HS-5 (cell line): ENCODE measurements around the gene TSGA10IP.

Experiments
- DNase-seq: peaks from one replicate; pipeline ENCODE4 v3.0.0-alpha.2; 2012; ENCODE audit warnings: low read depth

Gene TSGA10IP

DNA sequence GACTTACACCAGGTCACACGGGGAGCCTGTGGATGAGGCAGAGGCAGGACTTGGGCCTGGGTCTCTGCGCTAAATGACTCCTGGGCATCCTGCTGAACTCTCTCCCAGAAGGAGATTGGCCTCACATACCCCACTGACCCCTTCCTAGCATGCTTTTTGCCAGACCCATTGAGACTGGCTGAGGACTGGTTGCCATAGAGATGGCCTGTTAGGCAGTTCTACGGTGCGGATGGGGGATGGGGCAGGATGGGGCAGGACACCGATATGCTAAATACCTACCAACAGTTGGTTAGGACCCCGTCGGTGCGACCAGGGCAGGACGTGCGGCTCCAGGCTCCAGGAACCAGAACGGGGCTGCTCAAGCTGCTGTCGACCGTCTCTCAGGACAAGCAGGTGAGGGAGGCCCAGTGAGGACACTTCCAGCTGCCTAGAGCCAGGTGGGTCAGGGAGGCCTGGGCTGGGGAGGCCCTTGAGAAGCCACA, at the start of gene TSGA10IP:
Gene TSGA10IP (plus strand): TSS at position 51 of the 482 bp plus-strand sequence. CDS start 196 bp downstream, at position 247.
- no peak for DNase-seq

DNA sequence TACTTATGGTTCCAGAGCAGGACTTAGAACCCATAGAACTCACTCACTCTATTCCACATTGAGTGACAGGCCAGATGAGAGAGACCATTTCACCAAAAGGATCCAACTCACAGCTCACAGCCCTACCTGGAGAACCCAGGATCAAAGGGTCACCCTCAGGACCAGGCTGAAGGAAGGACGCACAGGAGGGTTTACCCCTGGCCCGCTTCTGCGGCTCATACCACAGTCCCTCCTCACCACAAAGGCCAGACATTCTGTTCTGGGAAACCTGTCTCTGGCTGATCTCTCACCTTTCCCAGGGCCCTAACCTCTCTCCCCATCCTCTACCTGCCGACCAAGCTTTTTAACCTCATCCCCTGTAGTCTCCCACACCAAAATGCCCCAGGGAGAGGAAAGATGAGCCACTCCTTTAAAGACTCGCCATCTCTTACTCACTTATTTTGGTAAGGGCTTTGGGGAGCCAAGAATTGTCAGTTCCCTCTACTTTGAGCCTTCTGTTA, 49.7 kb upstream of the TSGA10IP start:
- DNase-seq = no peak

GRCh38 chr11:65896034-65896999, 49.0 kb upstream of the TSGA10IP start:
- DNase-seq = no peak

- DNase-seq = no peak
These were observed 48.2 kb upstream of the TSGA10IP start for GRCh38 chr11:65897020-65897471.

DNA sequence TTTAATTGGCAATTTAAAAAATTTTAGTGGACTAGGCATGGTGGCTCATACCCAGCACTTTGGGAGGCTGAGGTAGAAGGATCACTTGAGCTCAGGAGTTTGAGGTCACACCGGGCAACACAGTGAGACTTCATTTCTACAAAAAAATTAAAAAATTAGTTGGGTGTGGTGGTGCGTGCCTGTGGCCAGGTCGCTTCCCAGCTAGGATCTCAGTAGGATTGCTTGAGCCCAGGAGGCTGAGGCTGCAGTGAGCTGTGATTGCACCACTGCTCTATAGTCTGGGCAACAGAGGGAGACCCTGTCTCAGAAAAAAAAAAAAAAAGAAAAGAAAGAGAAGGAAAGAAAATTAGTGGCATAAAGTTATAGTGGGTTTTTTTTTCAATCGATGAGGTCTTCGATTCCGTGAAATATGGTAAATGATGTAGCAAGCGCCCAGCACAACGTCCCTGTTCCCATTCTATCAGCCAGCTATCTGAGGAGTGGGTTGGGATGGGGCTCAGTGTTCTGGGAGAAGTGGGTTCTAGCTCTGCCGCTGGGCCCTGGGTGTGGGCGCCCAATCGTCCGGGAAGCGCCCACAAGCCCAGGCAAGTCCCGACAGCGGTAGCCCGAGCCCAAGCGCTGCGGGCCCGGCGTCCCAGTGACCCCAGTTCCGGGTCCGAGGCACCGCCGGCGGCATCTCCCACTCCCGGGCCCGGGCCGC, 46.5 kb upstream of the TSGA10IP start:
- DNase-seq = no peak

DNA sequence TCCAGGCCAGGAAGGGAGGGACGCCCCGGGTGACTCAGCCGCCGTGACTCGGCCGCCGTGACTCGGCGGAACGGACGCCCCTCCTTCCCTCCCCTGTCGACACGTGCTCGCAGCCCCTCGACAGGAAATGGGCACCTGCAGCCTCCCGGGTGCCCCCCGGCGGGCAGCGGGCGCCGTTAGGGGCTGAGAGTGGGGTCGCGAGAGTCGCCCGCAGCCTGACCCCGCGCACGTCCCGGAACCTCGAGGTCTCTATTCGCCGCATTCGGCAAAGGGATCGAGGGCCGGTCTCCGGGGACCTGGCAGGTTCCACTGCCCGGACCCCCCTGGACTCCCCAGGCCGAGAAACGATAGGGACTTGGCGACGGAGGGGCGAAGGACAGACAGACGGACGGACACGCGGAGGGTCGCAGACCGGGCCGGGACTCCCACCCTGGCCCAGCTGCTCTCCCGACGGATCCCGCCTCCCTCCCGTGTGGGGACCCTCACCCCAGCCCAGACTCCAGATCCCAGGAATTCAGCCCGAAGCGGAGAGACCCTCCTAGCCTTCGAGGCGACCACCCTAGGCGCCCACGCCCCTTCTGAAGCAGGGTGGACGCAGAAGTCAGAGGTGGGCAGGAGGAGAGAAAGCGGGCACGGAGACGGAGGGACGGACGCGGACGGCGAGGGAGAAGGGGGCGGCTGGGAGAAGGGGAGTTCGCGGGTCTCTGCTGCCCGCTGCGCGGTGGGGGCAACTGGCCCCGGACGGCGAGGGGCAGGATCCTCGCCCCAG, 45.7 kb upstream of the TSGA10IP start:
- no peak for DNase-seq

GRCh38 chr11:65900125-65900898, 45.0 kb upstream of the TSGA10IP start, which contains the start of gene FOSL1:
Gene FOSL1, minus strand, starts transcription at chr11:65900388. Its CDS starts 49 bp downstream, at chr11:65900339.
- peak; percentile 92 for DNase-seq

DNA sequence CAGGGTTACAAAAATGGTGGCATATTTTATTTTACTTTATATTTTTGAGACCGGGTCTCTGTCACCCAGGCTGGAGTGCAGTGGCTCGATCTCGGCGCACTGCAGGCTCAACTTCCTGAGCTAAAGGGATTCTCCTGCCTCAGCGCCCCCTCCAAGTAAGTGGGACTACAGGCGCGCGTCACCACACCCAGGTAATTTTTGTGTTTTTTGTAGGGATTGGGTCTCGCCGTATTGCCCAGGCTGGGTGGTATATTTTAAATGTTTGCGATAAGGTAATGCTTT, 44.4 kb upstream of the TSGA10IP start:
- no peak for DNase-seq

- peak; percentile 90 for DNase-seq
These were observed 42.2 kb upstream of the TSGA10IP start for GRCh38 chr11:65903068-65903481.

GRCh38 chr11:65903715-65904114, 41.6 kb upstream of the TSGA10IP start:
- no peak for DNase-seq

GRCh38 chr11:65906602-65907001, 38.7 kb upstream of the TSGA10IP start:
- DNase-seq = no peak

DNA sequence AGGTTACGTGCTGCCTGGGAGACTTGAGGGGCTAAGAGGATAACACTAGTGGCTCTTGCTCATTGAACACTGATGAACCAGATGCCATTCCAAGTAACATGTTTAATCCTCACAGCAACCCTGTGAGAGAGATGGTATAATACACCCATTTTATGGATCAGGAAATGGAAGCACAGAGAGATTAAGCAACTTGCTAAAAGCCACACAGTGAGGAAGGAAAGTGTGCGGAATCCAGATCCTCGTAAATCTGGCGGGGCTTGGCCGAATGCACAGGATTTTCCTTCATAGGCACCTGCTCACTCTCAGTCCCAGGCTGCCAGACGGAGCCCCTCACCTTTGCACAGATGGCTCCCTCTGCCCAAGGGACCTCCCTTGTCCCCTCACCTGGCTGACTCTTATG, 37.4 kb upstream of the TSGA10IP start:
- no peak for DNase-seq

DNA sequence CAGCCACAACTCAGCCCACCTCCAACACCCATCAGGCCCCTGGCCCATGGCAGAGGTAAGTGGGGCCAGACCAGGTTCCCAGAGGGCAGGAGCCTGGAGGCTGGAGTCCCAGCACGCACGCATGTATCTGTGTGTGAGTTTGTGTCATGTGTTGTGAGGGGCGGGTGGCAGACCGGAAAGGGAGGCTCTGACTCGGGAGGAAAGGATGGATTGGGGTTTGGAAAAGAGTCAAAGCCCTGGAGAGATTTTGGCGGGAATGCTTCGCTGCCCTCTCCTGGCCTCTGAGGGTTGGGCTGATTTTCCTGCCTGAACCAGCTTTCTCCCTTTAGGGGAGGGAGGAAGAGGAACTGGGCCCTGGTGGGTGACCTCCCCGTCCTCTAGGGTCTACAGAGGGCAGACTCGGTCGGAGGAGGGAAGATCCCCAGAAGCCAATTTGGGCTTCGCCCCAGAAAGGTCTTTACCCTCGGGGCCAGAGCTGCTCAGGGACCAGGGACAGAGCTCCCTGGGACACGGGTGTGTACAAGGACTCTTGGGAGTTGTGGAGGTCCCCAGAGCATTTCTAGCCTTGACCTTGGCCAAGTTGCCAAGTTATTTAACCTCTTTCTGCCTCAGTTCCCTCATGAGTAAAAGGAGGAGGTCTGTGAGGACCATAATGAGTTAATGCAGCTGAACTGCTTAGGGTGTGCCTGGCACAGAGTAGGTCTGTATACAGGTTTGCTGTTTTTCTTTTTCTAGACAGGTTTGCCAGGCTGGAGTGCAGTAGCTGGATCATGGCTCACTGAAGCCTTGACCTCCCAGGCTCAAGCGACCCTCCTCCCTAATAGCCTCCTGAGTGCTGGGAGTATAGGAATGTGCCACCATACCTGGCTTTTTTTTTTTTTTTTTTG, 33.4 kb upstream of the TSGA10IP start:
- DNase-seq = peak; percentile 97

GRCh38 chr11:65912845-65913244, 32.4 kb upstream of the TSGA10IP start:
- DNase-seq = no peak

DNA sequence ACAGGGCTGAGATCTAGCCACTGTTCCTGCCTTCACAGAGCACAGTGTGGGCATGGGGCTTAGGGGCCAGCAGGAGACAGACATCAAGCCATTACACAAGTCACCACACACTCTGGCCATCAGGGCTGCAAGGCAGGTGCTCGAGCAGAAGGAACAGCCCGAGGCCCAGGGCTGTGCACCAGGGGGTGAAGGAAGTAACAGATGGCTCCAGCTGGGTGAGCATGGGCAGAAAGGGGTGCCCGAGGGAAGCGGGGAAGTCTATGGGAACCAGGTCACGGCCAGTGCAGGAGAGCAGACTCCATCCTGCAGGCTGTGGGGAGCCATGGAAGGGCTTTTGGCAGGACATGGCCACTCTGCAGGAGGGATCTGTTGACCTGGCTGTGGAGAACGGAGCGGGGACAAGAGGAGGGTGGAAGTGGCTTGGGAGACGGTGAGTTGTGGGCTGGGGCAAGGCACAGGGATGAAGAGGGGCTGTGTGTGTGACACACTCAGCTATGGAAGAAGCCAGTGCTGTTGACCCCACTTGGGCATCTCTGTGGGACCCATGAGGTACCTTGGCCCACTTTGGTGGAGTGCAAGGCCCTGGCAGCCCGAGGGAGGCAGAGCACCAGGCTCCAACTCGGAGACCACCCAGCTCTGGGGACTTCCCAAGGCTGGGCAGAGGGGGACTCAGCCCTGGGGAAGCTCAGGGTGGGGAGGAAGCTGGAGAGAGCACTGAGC, 30.0 kb upstream of the TSGA10IP start:
- no peak for DNase-seq

DNA sequence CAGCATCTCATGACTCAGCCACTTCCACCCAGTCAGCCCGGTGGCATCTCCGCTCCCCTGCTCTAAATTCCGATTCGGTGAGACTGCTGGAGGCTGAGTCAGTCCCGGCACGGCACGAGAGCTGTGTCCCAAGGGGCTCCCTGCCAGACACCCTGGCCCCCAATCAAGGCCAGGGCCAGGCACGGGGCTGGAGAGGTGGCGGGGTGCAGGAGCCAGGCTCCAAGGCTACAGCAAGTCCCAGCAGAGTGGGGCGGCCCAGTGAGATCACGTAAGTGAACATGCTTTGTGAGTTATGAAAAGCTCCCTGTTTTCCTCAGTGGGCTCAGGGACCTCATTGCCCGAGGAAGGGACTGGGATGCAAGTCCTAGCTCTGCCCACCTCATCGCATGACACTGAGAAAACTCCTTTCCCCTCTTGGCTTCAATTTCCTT, 29.4 kb upstream of the TSGA10IP start:
- peak; percentile 97 for DNase-seq

DNA sequence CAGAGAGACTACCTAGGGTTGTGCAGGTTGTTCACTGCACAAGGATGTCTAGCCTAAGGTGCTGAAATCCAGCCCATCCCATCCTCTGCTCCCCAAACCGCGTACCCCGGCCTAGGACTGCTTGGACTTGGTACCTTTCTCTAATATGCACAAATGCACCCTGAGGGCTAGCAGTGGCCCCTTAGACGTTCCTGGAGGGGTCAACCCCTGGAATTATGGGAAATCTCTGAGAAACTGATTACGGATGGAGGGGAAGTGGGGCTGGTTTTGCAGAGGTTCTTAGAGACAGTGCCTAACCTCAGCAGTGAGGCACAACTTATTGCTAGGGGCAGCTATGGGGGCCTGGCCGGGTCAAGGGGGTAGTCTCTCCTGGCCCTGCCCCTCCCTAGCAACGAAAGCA, 28.9 kb upstream of the TSGA10IP start:
- DNase-seq = no peak

- DNase-seq = no peak
These were observed 28.2 kb upstream of the TSGA10IP start for GRCh38 chr11:65917077-65917433.

DNA sequence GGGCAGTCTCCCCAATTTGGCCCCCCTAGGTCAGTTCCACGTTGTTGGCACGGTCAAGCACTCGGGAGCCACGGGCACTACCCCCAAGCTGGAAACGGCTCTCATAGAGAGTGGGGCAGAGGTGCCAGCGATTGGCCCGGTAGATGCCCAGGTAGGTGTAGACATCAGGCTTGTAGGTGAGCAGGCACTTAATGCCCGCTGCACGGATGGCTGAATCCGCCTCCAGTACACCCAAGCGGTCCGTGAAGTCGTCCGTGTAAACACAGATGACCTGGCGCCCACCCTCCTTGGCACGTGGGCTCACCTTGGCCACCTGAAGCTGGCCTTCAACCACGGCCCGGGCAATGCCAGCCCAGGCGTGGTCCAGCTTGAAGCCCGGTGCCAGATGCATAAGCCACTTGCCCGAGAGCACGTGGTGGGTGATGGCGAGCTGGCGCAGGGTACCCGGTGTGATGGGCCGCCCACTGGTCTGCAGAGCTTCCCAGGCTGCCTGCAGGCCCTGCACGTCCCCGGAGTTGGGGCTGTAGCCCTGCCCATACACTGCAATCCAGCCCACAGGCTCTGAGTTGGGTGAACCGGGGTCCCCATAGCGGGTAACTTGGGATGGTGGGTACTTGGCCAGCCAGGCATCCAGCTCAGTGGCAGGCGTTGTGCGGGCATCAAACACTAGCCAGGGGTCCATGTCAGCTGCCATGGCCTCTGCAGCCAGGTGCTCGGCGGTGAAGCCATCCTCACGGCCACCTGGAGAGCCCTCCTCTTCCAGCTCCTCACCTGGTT, 27.7 kb upstream of the TSGA10IP start:
- no peak for DNase-seq
